HCT116 (cell line): Measurements from ENCODE around the gene ATP1A1. TPM values are rescaled to one million over a fixed set of nuclear protein-coding genes. Genes with fewer than 3 reads are reported as not detected.

ENCODE experiments used
- ATAC-seq: fragments of 200-7000 bp; cut with Tn5 transposase; 2 replicates; pipeline ENCODE4 v1.9.1; 2020; ENCODE audit warnings: mild to moderate bottlenecking, moderate library complexity
- BruUV-seq: library from RNA; stranded (reverse); fragments of 400-500 nt; replicated peaks from 2 replicates; lab custom pipeline; 2021; lab: Mats Ljungman, UMichigan
- CTCF ChIA-PET: fragments of 300-600 bp; sonication (Branson Sonifier 250); formaldehyde crosslinking; loops from one replicate; lab custom pipeline; 2021; ENCODE audit warnings: antibody characterized with exemption; lab: Charles Lee
- POLR2A ChIA-PET: fragments of 300-600, 350-600 bp; sonication (Branson Sonifier 250); formaldehyde crosslinking; loops from one replicate; lab custom pipeline; 2021; ENCODE audit warnings: antibody characterized with exemption; lab: Charles Lee
- RAD21 ChIA-PET, 2 experiments: fragments of 300-600 bp; sonication (Branson Sonifier 250); formaldehyde crosslinking; loops; one replicate each; lab custom pipeline; 2023; ENCODE audit warnings: low total read pairs in 2 of 2; ENCODE audit not compliant: uncharacterized antibody in 2 of 2, unreplicated experiment in 2 of 2, low non-redundant PET in 1 of 2; lab: Charles Lee
- DNase-seq: peaks from one replicate; pipeline ENCODE4 v3.0.0-alpha.2; 2010; ENCODE audit warnings: low read depth, low spot score
- H2AFZ ChIP-seq: fragments of 200-600 bp; shearing (Covaris generic), sonication (generic); 2 replicates; pipeline ENCODE4 v1.6.1; 2017; ENCODE audit warnings: low read depth, mixed run types, mixed read lengths, antibody characterized with exemption, low read length; ENCODE audit not compliant: poor library complexity, severe bottlenecking
- H3K27ac ChIP-seq: 2 replicates; pipeline ENCODE4 v1.5.1; 2012; ENCODE audit warnings: low read depth, low read length
- H3K27me3 ChIP-seq: fragments of 200-600 bp; sonication (generic); 2 replicates; pipeline ENCODE4 v1.6.1; 2016; ENCODE audit warnings: mixed run types, low read length, mixed read lengths; ENCODE audit not compliant: insufficient read depth
- H3K36me3 ChIP-seq, 2 experiments: fragments of 200-500 bp in 1 of 2; fragments of 200-600 bp in 1 of 2; sonication (Bioruptor generic) in 1 of 2; sonication (generic) in 1 of 2; 2 replicates each; pipeline versions ENCODE4 v1.5.1 to v1.6.1; 2014 to 2016; ENCODE audit warnings: low read length in 2 of 2, inconsistent platforms in 1 of 2, mixed read lengths in 1 of 2, mixed run types in 1 of 2; ENCODE audit not compliant: insufficient read depth in 2 of 2, control insufficient read depth in 1 of 2
- H3K4me1 ChIP-seq, 2 experiments: fragments of 200-600 bp in 1 of 2; sonication (generic) in 1 of 2; 2 replicates each; pipeline versions ENCODE4 v1.5.1 to v1.6.1; 2012 to 2017; ENCODE audit warnings: low read length in 2 of 2, inconsistent platforms in 1 of 2, mild to moderate bottlenecking in 1 of 2, mixed read lengths in 1 of 2, mixed run types in 1 of 2, moderate library complexity in 1 of 2; ENCODE audit not compliant: insufficient read depth in 2 of 2, control insufficient read depth in 1 of 2
- H3K4me2 ChIP-seq: fragments of 200-600 bp; sonication (generic); 2 replicates; pipeline ENCODE4 v1.6.1; 2017; ENCODE audit warnings: mixed run types, low read length, mixed read lengths
- H3K4me3 ChIP-seq, 2 experiments: fragments of 200-600 bp in 1 of 2; sonication (generic) in 1 of 2; replicated peaks in 1 of 2; 2 replicates each; pipeline ENCODE4 v1.5.1; 2011 to 2016; ENCODE audit warnings: low read length in 2 of 2, control low read depth in 1 of 2, low read depth in 1 of 2, mild to moderate bottlenecking in 1 of 2, mixed read lengths in 1 of 2, mixed run types in 1 of 2
- H3K79me2 ChIP-seq: fragments of 200-600 bp; sonication (generic); 2 replicates; pipeline ENCODE4 v1.6.1; 2017; ENCODE audit warnings: mild to moderate bottlenecking, mixed run types, low read length, moderate library complexity, mixed read lengths; ENCODE audit not compliant: insufficient read depth
- H3K9ac ChIP-seq: fragments of 200-600 bp; sonication (generic); 2 replicates; pipeline ENCODE4 v1.6.1; 2016; ENCODE audit warnings: low read length, mixed read lengths
- H3K9me2 ChIP-seq: fragments of 200-600 bp; sonication (generic), shearing (Covaris generic); 2 replicates; pipeline ENCODE4 v1.6.1; 2017; ENCODE audit warnings: mixed run types, mild to moderate bottlenecking, moderate library complexity; ENCODE audit not compliant: insufficient read depth
- H3K9me3 ChIP-seq, 2 experiments: fragments of 200-500 bp in 1 of 2; fragments of 200-600 bp in 1 of 2; sonication (Bioruptor generic) in 1 of 2; sonication (generic) in 1 of 2; 2 replicates each; pipeline ENCODE4 v1.6.1; 2014 to 2017; ENCODE audit warnings: low read length in 2 of 2, mixed read lengths in 2 of 2, inconsistent platforms in 1 of 2, low read depth in 1 of 2, mild to moderate bottlenecking in 1 of 2, mixed run types in 1 of 2, moderate library complexity in 1 of 2; ENCODE audit not compliant: control insufficient read depth in 1 of 2, insufficient read depth in 1 of 2
- H4K20me1 ChIP-seq: fragments of 200-600 bp; sonication (generic), shearing (Covaris generic); 2 replicates; pipeline ENCODE4 v1.6.1; 2017; ENCODE audit warnings: mixed run types, mild to moderate bottlenecking, moderate library complexity; ENCODE audit not compliant: insufficient read depth
- CEBPB ChIP-seq: IDR thresholded peaks from 2 replicates; pipeline ENCODE4 v1.6.1; 2012; ENCODE audit warnings: low read depth
- EGR1 ChIP-seq: IDR thresholded peaks from 2 replicates; pipeline ENCODE4 v1.6.1; 2012; ENCODE audit warnings: low read depth
- ELF1 ChIP-seq: IDR thresholded peaks from 2 replicates; pipeline ENCODE4 v1.6.1; 2012; ENCODE audit warnings: low read depth, borderline replicate concordance
- FOSL1 ChIP-seq: IDR thresholded peaks from 2 replicates; pipeline ENCODE4 v1.6.1; 2012; ENCODE audit warnings: low read depth
- JUND ChIP-seq: IDR thresholded peaks from 2 replicates; pipeline ENCODE4 v1.6.1; 2012
- MAX ChIP-seq: IDR thresholded peaks from 2 replicates; pipeline ENCODE4 v1.6.1; 2012
- POLR2A ChIP-seq: IDR thresholded peaks from 2 replicates; pipeline ENCODE4 v1.7.0; 2011; ENCODE audit warnings: borderline replicate concordance; ENCODE audit not compliant: insufficient read depth, insufficient read length; ENCODE audit errors: extremely low read depth
- POLR2AphosphoS5 ChIP-seq: IDR thresholded peaks from 2 replicates; pipeline ENCODE4 v1.6.1; 2011; ENCODE audit warnings: mild to moderate bottlenecking, low read depth, low read length, moderate library complexity
- RAD21 ChIP-seq: IDR thresholded peaks from 2 replicates; pipeline ENCODE4 v1.6.1; 2012; ENCODE audit warnings: low read depth, mild to moderate bottlenecking
- SIN3A ChIP-seq: IDR thresholded peaks from 2 replicates; pipeline ENCODE4 v1.6.1; 2012; ENCODE audit warnings: low read depth
- SP1 ChIP-seq: IDR thresholded peaks from 2 replicates; pipeline ENCODE4 v1.6.1; 2012; ENCODE audit warnings: low read depth
- SRF ChIP-seq: IDR thresholded peaks from 2 replicates; pipeline ENCODE4 v1.6.1; 2012; ENCODE audit warnings: low read depth
- YY1 ChIP-seq: IDR thresholded peaks from 2 replicates; pipeline ENCODE4 v1.6.1; 2011; ENCODE audit warnings: low read length, low read depth, moderate library complexity, mild to moderate bottlenecking; ENCODE audit not compliant: insufficient replicate concordance; ENCODE audit errors: extremely low read depth
- ZBTB33 ChIP-seq: IDR thresholded peaks from 2 replicates; pipeline ENCODE4 v1.6.1; 2011; ENCODE audit warnings: mild to moderate bottlenecking, low read length, moderate library complexity; ENCODE audit not compliant: insufficient replicate concordance; ENCODE audit errors: extremely low read depth
- ZFX ChIP-seq: fragments of 450-650 bp; IDR thresholded peaks from 2 replicates; pipeline ENCODE4 v1.6.1; 2017
- ZNF274 ChIP-seq: fragments of 200-500 bp; sonication (Bioruptor generic); IDR thresholded peaks from 2 replicates; pipeline ENCODE4 v1.6.1; 2014; ENCODE audit warnings: mild to moderate bottlenecking, low read depth, low read length, inconsistent platforms
- intact Hi-C: fragments of 100-400 bp; cut with micrococcal nuclease; formaldehyde crosslinking; loops from 2 replicates; pipeline ENCODE4 v1.10.0; 2022
- total RNA-seq: library from RNA; stranded (reverse); gene quantifications from one replicate; pipeline ENCODE4 v1.2.1, GENCODE V29; 2021; ENCODE audit not compliant: unreplicated experiment

Gene ATP1A1
- total RNA-seq, 1 experiment from 2014 or later = 290 TPM

- H3K9me3 ChIP-seq = no peaks in the 10 kb centered on the region
- RAD21 ChIA-PET = no interaction called here
- POLR2A ChIA-PET = no interaction called here
- H3K27me3 ChIP-seq = no peaks in the 10 kb centered on the region
- H3K4me3 ChIP-seq = no peak overlapping the region
- H2AFZ ChIP-seq = no peak overlapping the region
- CTCF ChIA-PET = interaction anchor here (1.2 kb wide), 1 partner anchor 239 kb away, joined by 3 read pairs; no protein-coding TSS in a partner anchor
- H3K27ac ChIP-seq = peak overlapping the region; percentile 15; the same call in 1 of the 2 replicates
- H3K9me2 ChIP-seq = no peaks in the 10 kb centered on the region
- TF ChIP-seq FOSL1 (0 out of 2 replicates have a peak, but pooled peaks have one; percentile 19), JUND (peak; percentile 20; the same call in 1 of the 2 replicates), RAD21 (no peak), YY1 (no peak), ELF1 (no peak)
- peaks cover 37 to 67% of the 10 kb centered on the region in 2 experiments for H3K4me1 ChIP-seq
- peaks cover 24% of the 10 kb centered on the region; the same call in 1 of the 2 replicates for H4K20me1 ChIP-seq
- peak overlapping the region; percentile 97 for H3K4me2 ChIP-seq
- H3K79me2 ChIP-seq = peaks cover 96% of the 10 kb centered on the region
- DNase-seq (no peak), ATAC-seq (no peak)
- H3K9ac ChIP-seq = no peak overlapping the region
- no peaks in the 10 kb centered on the region; a peak in 1 of 4 replicates for H3K36me3 ChIP-seq
- intact Hi-C loops = loop anchor here (5.0 kb wide), 3 partner anchors 109 to 241 kb away; no protein-coding TSS in a partner anchor
- no TSS peak for BruUV-seq
These were observed 4.8 kb downstream of the ATP1A1 start for GRCh38 chr1:116377541-116378529.

- Histone ChIP-seq H3K79me2 (peaks cover 100% of the 10 kb centered on the region), H3K9me2 (no peaks in the 10 kb centered on the region), H3K9me3 (no peaks in the 10 kb centered on the region), H3K9ac (no peak overlapping the region), H3K27ac (no peak overlapping the region), H3K4me2 (no peak overlapping the region), H3K4me1 (peaks cover 37 to 66% of the 10 kb centered on the region in 2 experiments), H3K4me3 (no peak overlapping the region), H4K20me1 (peaks cover 24% of the 10 kb centered on the region; the same call in 1 of the 2 replicates), H3K27me3 (no peaks in the 10 kb centered on the region), H3K36me3 (peaks cover 0 to under 1% of the 10 kb centered on the region in 2 experiments; a peak in 1 of 4 replicates), H2AFZ (no peak overlapping the region)
- ATAC-seq = no peak
- DNase-seq = no peak
- POLR2A ChIA-PET = no interaction called here
- BruUV-seq = no TSS peak
- RAD21 ChIA-PET = no interaction called here
- CTCF ChIA-PET = no interaction called here
- intact Hi-C loops = loop anchor here (5.0 kb wide), 3 partner anchors 108 to 242 kb away; no protein-coding TSS in a partner anchor
- TF ChIP-seq SIN3A (no peak), FOSL1 (no peak), CEBPB (no peak), ZNF274 (no peak), JUND (no peak), POLR2AphosphoS5 (no peak), EGR1 (no peak), ELF1 (no peak), ZBTB33 (no peak), SP1 (no peak), ZFX (no peak), SRF (no peak), POLR2A (no peak), MAX (no peak)
These were observed 6.1 kb downstream of the ATP1A1 start for GRCh38 chr1:116379057-116379630.
